Measurements from ENCODE around the gene NUCB2. TPM values are rescaled to one million over a fixed set of nuclear protein-coding genes. Genes with fewer than 3 reads are reported as not detected.

NUCB2 gene
- total and polyA plus RNA-seq, 2 of the 13 experiments (the other 11 are each of a cell fraction or from before 2014, with no cell fraction given) = 54.2 to 82.4 TPM

DNA sequence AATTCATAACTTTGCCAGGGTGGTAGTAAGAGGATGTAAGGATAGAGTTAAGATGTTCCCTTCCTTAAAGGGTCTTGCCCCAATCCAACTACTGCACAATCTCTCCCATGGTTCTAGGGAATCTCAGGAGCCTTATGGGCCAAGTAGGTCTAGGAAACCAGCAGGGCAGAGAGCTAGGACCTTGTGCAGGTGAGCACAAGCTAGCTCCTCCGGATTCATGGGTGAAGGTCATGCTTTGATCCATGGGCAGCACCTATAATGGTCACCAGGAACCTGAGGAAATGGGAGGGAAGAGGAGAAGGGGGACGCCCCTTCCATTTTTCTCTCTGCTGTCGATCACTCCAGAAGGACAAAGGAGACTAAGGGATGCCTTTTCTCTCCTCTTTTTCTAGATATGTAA lies 95.1 kb downstream of the NUCB2 start (continued):
- TF ChIP-seq, protein P1, sequence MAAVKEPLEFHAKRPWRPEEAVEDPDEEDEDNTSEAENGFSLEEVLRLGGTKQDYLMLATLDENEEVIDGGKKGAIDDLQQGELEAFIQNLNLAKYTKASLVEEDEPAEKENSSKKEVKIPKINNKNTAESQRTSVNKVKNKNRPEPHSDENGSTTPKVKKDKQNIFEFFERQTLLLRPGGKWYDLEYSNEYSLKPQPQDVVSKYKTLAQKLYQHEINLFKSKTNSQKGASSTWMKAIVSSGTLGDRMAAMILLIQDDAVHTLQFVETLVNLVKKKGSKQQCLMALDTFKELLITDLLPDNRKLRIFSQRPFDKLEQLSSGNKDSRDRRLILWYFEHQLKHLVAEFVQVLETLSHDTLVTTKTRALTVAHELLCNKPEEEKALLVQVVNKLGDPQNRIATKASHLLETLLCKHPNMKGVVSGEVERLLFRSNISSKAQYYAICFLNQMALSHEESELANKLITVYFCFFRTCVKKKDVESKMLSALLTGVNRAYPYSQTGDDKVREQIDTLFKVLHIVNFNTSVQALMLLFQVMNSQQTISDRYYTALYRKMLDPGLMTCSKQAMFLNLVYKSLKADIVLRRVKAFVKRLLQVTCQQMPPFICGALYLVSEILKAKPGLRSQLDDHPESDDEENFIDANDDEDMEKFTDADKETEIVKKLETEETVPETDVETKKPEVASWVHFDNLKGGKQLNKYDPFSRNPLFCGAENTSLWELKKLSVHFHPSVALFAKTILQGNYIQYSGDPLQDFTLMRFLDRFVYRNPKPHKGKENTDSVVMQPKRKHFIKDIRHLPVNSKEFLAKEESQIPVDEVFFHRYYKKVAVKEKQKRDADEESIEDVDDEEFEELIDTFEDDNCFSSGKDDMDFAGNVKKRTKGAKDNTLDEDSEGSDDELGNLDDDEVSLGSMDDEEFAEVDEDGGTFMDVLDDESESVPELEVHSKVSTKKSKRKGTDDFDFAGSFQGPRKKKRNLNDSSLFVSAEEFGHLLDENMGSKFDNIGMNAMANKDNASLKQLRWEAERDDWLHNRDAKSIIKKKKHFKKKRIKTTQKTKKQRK (IDR thresholded peaks at IDR 0.05; ENCODE audit: low read length) = peak; percentile 18; the same call in 1 of the 2 replicates
- TF ChIP-seq, protein P2, sequence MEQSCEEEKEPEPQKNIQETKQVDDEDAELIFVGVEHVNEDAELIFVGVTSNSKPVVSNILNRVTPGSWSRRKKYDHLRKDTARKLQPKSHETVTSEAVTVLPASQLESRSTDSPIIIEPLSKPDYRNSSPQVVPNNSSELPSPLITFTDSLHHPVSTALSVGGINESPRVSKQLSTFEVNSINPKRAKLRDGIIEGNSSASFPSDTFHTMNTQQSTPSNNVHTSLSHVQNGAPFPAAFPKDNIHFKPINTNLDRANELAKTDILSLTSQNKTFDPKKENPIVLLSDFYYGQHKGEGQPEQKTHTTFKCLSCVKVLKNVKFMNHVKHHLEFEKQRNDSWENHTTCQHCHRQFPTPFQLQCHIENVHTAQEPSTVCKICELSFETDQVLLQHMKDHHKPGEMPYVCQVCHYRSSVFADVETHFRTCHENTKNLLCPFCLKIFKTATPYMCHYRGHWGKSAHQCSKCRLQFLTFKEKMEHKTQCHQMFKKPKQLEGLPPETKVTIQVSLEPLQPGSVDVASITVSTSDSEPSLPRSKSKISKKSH (CRISPR knock-in tag; IDR thresholded peaks at IDR 0.05; ENCODE audit: borderline replicate concordance) = peak; percentile 69; the same call in 1 of the 2 replicates

DNA sequence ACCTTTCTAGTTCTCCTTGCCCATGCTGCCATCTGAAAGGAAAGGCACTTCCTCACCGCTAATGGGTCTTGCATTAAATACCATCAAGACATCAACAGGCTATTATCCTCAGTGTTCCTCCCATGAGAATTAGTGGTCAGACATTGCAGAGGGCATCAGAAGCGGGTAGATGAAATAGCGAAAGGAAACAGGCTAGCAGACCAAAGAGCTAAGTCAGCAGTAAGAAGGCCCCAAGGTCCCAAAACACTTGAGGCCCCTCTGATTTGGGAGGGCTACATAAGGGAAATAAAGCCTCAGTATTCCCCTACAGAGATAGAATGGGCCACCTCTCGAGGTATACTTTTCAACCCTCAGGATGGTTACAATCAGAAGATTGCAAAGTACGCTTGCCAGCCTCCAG lies 99.0 kb downstream of the NUCB2 start:
- TF ChIP-seq HNRNPH1 (optimal IDR thresholded peaks at IDR 0.05; ENCODE audit: low read depth, low read length) = no peak
- no peak for TF ChIP-seq ZNF232 (CRISPR knock-in tag; IDR thresholded peaks at IDR 0.05; ENCODE audit: borderline replicate concordance)
- 0 out of 2 replicates have a peak, but pooled peaks have one; percentile 40 for TF ChIP-seq MAFF (IDR thresholded peaks at IDR 0.05; ENCODE audit: low read depth, low read length)
- TF ChIP-seq MAFK (conservative IDR thresholded peaks at IDR 0.05 in 1 of 2, IDR thresholded peaks at IDR 0.05 in 1 of 2; ENCODE audit: low read length in 2 of 2) = peak; percentile 58 to 64
- ChIA-PET CTCF (ENCODE audit: low intra/inter-chr PET ratio, low total read pairs) (no interaction called here), POLR2A (no interaction called here)
- no peak for DNase-seq (ENCODE audit: low spot score)
- Histone ChIP-seq H3K79me2 (ENCODE audit: insufficient read depth, low read length) (no peaks in the 10 kb centered on the region), H3K4me3 (replicated peaks in 1 of 3; ENCODE audit: insufficient read depth in 1 of 3, low read depth in 2 of 3, low read length in 3 of 3) (no peak overlapping the region), H3K27me3 (ENCODE audit: control insufficient read depth in 1 of 2, insufficient read depth in 2 of 2, low read length in 2 of 2) (no peaks in the 10 kb centered on the region), H2AFZ (ENCODE audit: low read length) (no peak overlapping the region), H3K4me1 (ENCODE audit: insufficient read depth, low read length) (no peaks in the 10 kb centered on the region), H3K27ac (ENCODE audit: extremely low read length, insufficient read depth, low read length) (no peak overlapping the region), H3K9ac (ENCODE audit: insufficient read depth, low read depth, low read length) (no peak overlapping the region), H3K4me2 (ENCODE audit: low read depth, low read length) (no peak overlapping the region), H3K36me3 (replicated peaks in 1 of 2; ENCODE audit: control insufficient read depth in 1 of 2, insufficient read depth in 2 of 2, low read length in 2 of 2) (peaks cover 43 to 84% of the 10 kb centered on the region in 2 experiments), H3K9me3 (ENCODE audit: low read length) (peaks cover 19% of the 10 kb centered on the region), H4K20me1 (ENCODE audit: insufficient read depth, low read length) (no peaks in the 10 kb centered on the region)
- no peak for FAIRE-seq
- in situ Hi-C loops (cut with HindIII; ENCODE audit: extremely low pct_ligation_motif_present, low pct_unique_long_range_greater_than_20kb) (no loop called here), intact Hi-C loops (cut with micrococcal nuclease; ENCODE audit: unreplicated experiment) (no loop called here)
- ATAC-seq = no peak
- BruUV-seq (replicated peaks) = no TSS peak
- 78% methylated on average over 5 of the region's 5 CpGs for WGBS (ENCODE audit: low lambda C conversion rate)
